Retinal pigment epithelial cell (primary cell): ENCODE results near the gene LYSMD1.

Source experiments
- DNase-seq: peaks from one replicate; pipeline ENCODE4 v3.0.0-alpha.2; 2010; ENCODE audit warnings: low read depth
- H3K4me3 ChIP-seq: 2 replicates; pipeline ENCODE4 v1.5.1; 2011; ENCODE audit warnings: mild to moderate bottlenecking, low read length, control low read depth, moderate library complexity
- TF ChIP-seq, protein P1 (sequence below): conservative IDR thresholded peaks from 2 replicates; pipeline ENCODE4 v1.5.1; 2011; ENCODE audit warnings: low read depth, low read length, control low read depth, inconsistent platforms

Gene LYSMD1

DNA sequence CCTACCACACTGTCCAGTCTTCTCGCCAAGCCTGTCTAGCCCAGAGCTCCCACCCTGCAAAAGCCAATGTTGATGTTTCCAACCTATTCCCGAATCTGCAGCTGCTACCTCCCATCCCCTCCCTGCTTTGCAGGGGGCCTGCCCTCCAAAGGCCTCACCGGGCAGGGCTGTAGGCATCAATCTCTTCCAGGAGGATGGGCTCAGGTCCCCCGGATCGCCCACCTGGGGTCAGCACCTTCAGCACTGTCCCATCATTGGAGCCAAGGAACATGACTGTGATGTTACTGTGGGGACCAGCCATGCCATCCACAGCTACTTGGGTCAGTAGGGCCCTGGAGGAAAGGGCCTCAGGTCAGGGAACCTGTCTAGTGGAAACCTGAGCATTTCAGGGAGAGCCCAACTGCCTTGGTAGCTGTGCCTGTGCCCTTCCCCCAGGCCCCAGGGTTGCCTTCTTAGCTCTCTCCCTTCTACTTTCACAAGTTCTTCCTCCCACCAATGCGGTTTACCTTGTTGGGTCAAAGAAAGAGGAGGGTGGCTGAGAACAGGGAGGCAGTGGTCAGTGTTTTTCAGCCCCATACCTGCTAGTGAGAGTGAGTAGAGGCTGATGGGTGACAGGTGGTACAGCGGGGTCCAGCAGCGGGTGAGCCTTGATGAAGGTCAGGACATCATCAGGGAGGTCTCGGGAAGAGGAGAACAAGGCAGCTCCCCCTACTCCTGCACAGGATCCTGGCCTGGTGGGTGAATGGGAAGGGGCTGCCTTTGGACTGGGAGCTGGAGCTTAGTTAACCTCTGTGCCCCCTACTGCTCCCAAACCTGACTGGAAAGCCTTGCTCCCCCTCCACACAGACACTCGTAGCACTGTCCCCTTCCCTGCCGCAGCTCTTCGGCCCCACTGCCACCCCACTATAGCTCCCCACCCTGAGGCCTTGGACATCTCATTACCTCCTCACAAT lies 30.0 kb downstream of the LYSMD1 start:
- DNase-seq = no peak
- TF ChIP-seq, protein P1, sequence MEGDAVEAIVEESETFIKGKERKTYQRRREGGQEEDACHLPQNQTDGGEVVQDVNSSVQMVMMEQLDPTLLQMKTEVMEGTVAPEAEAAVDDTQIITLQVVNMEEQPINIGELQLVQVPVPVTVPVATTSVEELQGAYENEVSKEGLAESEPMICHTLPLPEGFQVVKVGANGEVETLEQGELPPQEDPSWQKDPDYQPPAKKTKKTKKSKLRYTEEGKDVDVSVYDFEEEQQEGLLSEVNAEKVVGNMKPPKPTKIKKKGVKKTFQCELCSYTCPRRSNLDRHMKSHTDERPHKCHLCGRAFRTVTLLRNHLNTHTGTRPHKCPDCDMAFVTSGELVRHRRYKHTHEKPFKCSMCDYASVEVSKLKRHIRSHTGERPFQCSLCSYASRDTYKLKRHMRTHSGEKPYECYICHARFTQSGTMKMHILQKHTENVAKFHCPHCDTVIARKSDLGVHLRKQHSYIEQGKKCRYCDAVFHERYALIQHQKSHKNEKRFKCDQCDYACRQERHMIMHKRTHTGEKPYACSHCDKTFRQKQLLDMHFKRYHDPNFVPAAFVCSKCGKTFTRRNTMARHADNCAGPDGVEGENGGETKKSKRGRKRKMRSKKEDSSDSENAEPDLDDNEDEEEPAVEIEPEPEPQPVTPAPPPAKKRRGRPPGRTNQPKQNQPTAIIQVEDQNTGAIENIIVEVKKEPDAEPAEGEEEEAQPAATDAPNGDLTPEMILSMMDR = no peak
- H3K4me3 ChIP-seq = no peak overlapping the region

DNA sequence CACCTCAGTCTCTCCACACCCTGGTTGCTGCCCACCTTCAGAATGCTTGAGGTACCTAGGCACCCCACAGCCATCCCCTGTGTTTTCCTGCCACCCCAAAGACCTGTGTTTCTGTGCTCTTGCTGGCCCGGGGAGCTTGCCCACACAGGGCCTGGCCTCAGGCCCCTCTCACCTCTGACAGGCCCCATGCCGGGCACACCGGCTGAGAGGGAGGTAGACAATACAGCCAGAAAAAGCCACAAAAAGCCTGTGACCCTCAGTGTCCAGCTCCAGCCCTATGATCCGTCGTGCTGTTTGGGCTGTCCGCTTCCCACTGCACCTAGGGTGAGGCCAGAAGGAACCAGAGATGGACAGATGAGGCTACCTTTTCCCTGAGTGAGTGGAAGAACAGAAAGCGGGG lies 30.7 kb downstream of the LYSMD1 start:
- DNase-seq = no peak
- TF ChIP-seq, protein P1 = no peak
- no peak overlapping the region for H3K4me3 ChIP-seq

DNA sequence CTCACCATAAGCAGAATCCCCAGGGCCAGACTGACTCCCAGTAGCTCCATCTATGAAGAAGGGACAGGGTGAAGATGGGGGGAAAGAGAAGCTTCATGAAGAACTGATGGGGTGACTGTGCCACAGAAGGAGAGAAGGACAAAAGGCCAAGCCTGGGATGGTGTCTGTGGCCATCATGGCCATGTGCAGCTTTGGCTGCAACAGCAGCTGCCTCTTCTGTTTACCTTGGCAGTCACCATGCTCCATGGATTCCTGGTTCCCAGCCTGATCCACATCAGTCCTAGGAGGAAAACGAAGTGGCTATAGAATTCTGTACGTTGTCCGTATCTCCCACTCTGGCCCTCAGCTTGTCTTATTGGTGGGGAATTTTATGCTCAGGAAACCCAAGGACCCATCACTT lies 31.3 kb downstream of the LYSMD1 start:
- no peak overlapping the region for H3K4me3 ChIP-seq
- DNase-seq = no peak
- TF ChIP-seq, protein P1 = no peak

DNA sequence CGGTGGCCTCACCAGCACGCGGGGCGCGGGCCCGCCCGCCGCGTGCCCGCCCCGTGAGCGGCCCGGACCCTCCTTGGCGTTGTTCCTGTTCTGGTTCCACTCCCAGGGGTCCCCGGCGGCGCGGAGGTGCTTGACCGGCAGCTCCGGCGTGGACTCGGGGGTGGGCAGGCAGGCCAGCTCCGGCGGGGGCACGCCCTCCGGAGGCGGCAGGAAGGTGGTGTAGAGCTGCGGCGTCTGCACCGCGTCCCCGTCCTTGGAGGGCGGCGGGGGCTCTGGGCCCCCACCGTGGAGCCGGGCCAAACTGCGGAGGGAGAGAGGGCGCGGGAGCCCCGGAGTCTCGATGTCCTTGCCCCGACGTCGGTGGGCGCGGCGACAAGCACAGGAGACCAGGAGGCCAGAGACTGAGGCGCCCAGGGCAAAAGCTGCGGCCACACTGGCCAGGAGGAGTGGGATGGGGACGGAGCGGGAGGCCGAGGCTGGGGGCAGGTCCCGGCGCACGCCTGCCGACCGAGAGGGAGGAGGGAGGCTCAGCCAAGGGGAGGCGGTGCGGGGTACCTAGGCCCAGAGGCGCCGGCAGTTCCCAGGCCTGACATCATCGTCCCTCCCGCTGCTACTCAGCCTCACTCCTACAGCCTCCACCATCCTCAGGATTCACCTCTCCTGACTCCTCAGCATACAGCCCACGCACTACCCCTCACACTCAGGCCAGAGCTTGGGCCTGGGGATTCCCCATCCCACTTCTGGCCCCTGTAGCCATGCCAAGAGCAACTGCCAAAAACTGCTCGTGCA lies 32.5 kb downstream of the LYSMD1 start:
- H3K4me3 ChIP-seq = no peak overlapping the region
- TF ChIP-seq, protein P1 = no peak
- DNase-seq = no peak

- TF ChIP-seq, protein P1 = no peak
- no peak overlapping the region for H3K4me3 ChIP-seq
Observed at GRCh38 chr1:151132335-151133017, 33.2 kb downstream of the LYSMD1 start.

GRCh38 chr1:151131701-151132334 lies 33.9 kb downstream of the LYSMD1 start:
- DNase-seq = no peak
- TF ChIP-seq, protein P1 = no peak
- H3K4me3 ChIP-seq = peak overlapping the region; percentile 48

More at GRCh38 chr1:151132335-151133017, 33.2 kb downstream of the LYSMD1 start:
- DNase-seq = no peak
